B cell (primary cell): ENCODE data around the gene FAM43A.

Experiments
- CTCF ChIP-seq: fragments of 200-600 bp; IDR thresholded peaks from one replicate; pipeline ENCODE4 v1.8.0; 2022; ENCODE audit warnings: antibody characterized with exemption, mild to moderate bottlenecking
- EZH2 ChIP-seq: IDR thresholded peaks from 2 replicates; pipeline ENCODE4 v1.6.1; 2012; ENCODE audit warnings: borderline replicate concordance, low read depth, mild to moderate bottlenecking, moderate library complexity, low read length; ENCODE audit not compliant: insufficient read depth, poor library complexity, severe bottlenecking

GRCh38 chr3:194689493-194689944 lies 3.8 kb downstream of the FAM43A start:
- TF ChIP-seq CTCF (no peak), EZH2 (no peak)
